Activated CD4-positive, alpha-beta memory T cell treated with anti-CD3 and anti-CD28 coated beads, Interleukin-2, amount 10 ng/mL, durations not matched to agents 7 days and 5 days (primary cell): ENCODE data around the gene GNL1. TPM values are rescaled to one million over a fixed set of nuclear protein-coding genes. Genes with fewer than 3 reads are reported as not detected.

Experiments
- CTCF ChIA-PET: fragments of 350-600 bp; sonication (Branson Sonifier 250); formaldehyde crosslinking; loops from one replicate; lab custom pipeline; 2021; ENCODE audit warnings: antibody characterized with exemption, inconsistent platforms; lab: Charles Lee
- POLR2A ChIA-PET: fragments of 350-600 bp; sonication (Branson Sonifier 250); formaldehyde crosslinking; loops from one replicate; lab custom pipeline; 2021; ENCODE audit warnings: antibody characterized with exemption; lab: Charles Lee
- DNase-seq: peaks from one replicate; pipeline ENCODE4 v3.0.0-alpha.2; 2020
- H3K27ac Mint-ChIP-seq: one replicate; pipeline ENCODE4 v1.8.0; 2021; ENCODE audit warnings: mild to moderate bottlenecking, mixed read lengths
- H3K27me3 Mint-ChIP-seq: one replicate; pipeline ENCODE4 v1.8.0; 2021; ENCODE audit warnings: mixed read lengths
- H3K36me3 Mint-ChIP-seq: one replicate; pipeline ENCODE4 v1.8.0; 2021; ENCODE audit warnings: low read depth, mixed read lengths
- H3K4me1 Mint-ChIP-seq: one replicate; pipeline ENCODE4 v1.8.0; 2021; ENCODE audit warnings: mixed read lengths
- H3K4me3 Mint-ChIP-seq: one replicate; pipeline ENCODE4 v1.8.0; 2021; ENCODE audit warnings: mild to moderate bottlenecking, mixed read lengths
- H3K9me3 Mint-ChIP-seq: one replicate; pipeline ENCODE4 v1.8.0; 2021; ENCODE audit warnings: mixed read lengths
- total RNA-seq, 2 experiments: library from RNA; stranded (reverse); gene quantifications; one replicate each; pipeline ENCODE4 v1.2.3, GENCODE V29; 2021

Gene GNL1
- total RNA-seq, 2 experiments from 2014 or later = 62.1 to 70.8 TPM

- Mint-ChIP-seq H3K27me3 (no peaks in the 10 kb centered on the region), H3K4me3 (peak overlapping the region; percentile 100), H3K4me1 (peaks cover 73% of the 10 kb centered on the region), H3K9me3 (no peaks in the 10 kb centered on the region), H3K36me3 (peaks cover 57% of the 10 kb centered on the region), H3K27ac (peak overlapping the region; percentile 98)
- ChIA-PET POLR2A (interaction anchor here (0.7 to 8.6 kb wide), 20 partner anchors 8 to 239 kb away, joined by 3 to 290 read pairs (median 7); partner anchors contain the start of genes ABCF1, GNL1, MDC1 and PRR3), CTCF (interaction anchor here (0.8 to 8.6 kb wide), 10 partner anchors 8 to 238 kb away, joined by 3 to 86 read pairs (median 8); no protein-coding TSS in a partner anchor)
- no peak for DNase-seq
Observed at GRCh38 chr6:30491991-30492952, 64.0 kb downstream of the GNL1 start.

Other genes with a start within 250 kb of the GNL1 start
- 10 to 100 TPM; 15.1 to 15.6 TPM for gene TRIM39, start 229.6 kb downstream of the GNL1 start, total RNA-seq
- gene RPP21, start 211.3 kb downstream of the GNL1 start, total RNA-seq = 10 to 100 TPM; 34.2 to 35.7 TPM
- 100 to 1,000 TPM; 757 to 767 TPM for gene HLA-E, start 67.0 kb downstream of the GNL1 start, total RNA-seq
- 10 to 100 TPM; 15.3 TPM for gene PRR3, start 806 bp upstream of the GNL1 start, total RNA-seq
- gene ABCF1, start 15.0 kb upstream of the GNL1 start, total RNA-seq = 10 to 100 TPM; 64.3 to 65.2 TPM
- gene PPP1R10, start 60.8 kb upstream of the GNL1 start, total RNA-seq = 100 to 1,000 TPM in 1 of 2 experiments, 10 to 100 TPM in 1; 96.1 to 103 TPM
- 10 to 100 TPM; 42.4 to 42.8 TPM for gene MRPS18B, start 61.4 kb upstream of the GNL1 start, total RNA-seq
- gene ATAT1, start 70.4 kb upstream of the GNL1 start, total RNA-seq = 1 to 10 TPM; 6.3 to 8.0 TPM
- 10 to 100 TPM; 21.7 to 24.4 TPM for gene C6orf136, start 90.6 kb upstream of the GNL1 start, total RNA-seq
- gene DHX16, start 116.5 kb upstream of the GNL1 start, total RNA-seq = 10 to 100 TPM; 35.6 to 37.6 TPM
- 100 to 1,000 TPM; 269 to 283 TPM for gene PPP1R18, start 130.2 kb upstream of the GNL1 start, total RNA-seq
- 10 to 100 TPM; 40.5 to 41.1 TPM for gene NRM, start 134.5 kb upstream of the GNL1 start, total RNA-seq
- 10 to 100 TPM; 49.7 to 54.6 TPM for gene MDC1, start 160.8 kb upstream of the GNL1 start, total RNA-seq
- gene TUBB, start 163.9 kb upstream of the GNL1 start, total RNA-seq = 1,000 to 10,000 TPM; 1,162 to 1,172 TPM
- gene FLOT1, start 186.2 kb upstream of the GNL1 start, total RNA-seq = 100 to 1,000 TPM; 125 to 131 TPM
- gene IER3, start 188.1 kb upstream of the GNL1 start, total RNA-seq = 10 to 100 TPM; 11.2 to 13.1 TPM